PC-9 (cell line): ENCODE data around the gene ETV7. TPM values are rescaled to one million over a fixed set of nuclear protein-coding genes. Genes with fewer than 3 reads are reported as not detected.

Source experiments
- BruUV-seq: library from RNA; stranded (reverse); fragments of 400-500 nt; replicated peaks from 2 replicates; lab custom pipeline; 2021; lab: Mats Ljungman, UMichigan
- CTCF ChIA-PET: fragments of 300-600 bp; sonication (Branson Sonifier 250); formaldehyde crosslinking; loops from one replicate; lab custom pipeline; 2022; ENCODE audit warnings: antibody characterized with exemption; lab: Charles Lee
- POLR2A ChIA-PET: fragments of 300-600 bp; sonication (Branson Sonifier 250); formaldehyde crosslinking; loops from one replicate; lab custom pipeline; 2022; ENCODE audit warnings: antibody characterized with exemption; ENCODE audit not compliant: unreplicated experiment; lab: Charles Lee
- DNase-seq, 2 experiments: peaks; one replicate each; pipeline versions ENCODE4 v3.0.0 to v3.0.0-alpha.2; 2015 to 2022; ENCODE audit warnings: mixed read lengths in 1 of 2
- H2AFZ ChIP-seq: fragments of 200-600 bp; sonication (generic); 2 replicates; pipeline ENCODE4 v1.8.1; 2017; ENCODE audit warnings: antibody characterized with exemption
- H3F3A ChIP-seq: fragments of 200-600 bp; sonication (generic); 2 replicates; pipeline ENCODE4 v1.8.1; 2017; ENCODE audit warnings: antibody characterized with exemption, mild to moderate bottlenecking, low read depth; ENCODE audit not compliant: insufficient read depth
- H3K27ac ChIP-seq: fragments of 200-600 bp; sonication (generic); 2 replicates; pipeline ENCODE4 v1.6.1; 2016; ENCODE audit warnings: mixed run types
- H3K27me3 ChIP-seq: fragments of 200-600 bp; sonication (generic); 2 replicates; pipeline ENCODE4 v1.6.1; 2016; ENCODE audit warnings: low read depth, mixed run types; ENCODE audit not compliant: insufficient read depth
- H3K36me3 ChIP-seq: fragments of 200-600 bp; sonication (generic); 2 replicates; pipeline ENCODE4 v1.6.1; 2016; ENCODE audit warnings: low read depth, mixed run types
- H3K4me1 ChIP-seq: fragments of 200-600 bp; sonication (generic); replicated peaks from 2 replicates; pipeline ENCODE4 v1.6.1; 2016; ENCODE audit warnings: mixed run types; ENCODE audit not compliant: insufficient read depth
- H3K4me2 ChIP-seq: fragments of 200-600 bp; sonication (generic); 2 replicates; pipeline ENCODE4 v1.6.1; 2017; ENCODE audit warnings: mixed run types
- H3K4me3 ChIP-seq: fragments of 200-600 bp; sonication (generic); 2 replicates; pipeline ENCODE4 v1.6.1; 2016; ENCODE audit warnings: mixed run types
- H3K79me2 ChIP-seq: fragments of 200-600 bp; sonication (generic); 2 replicates; pipeline ENCODE4 v1.6.1; 2017; ENCODE audit warnings: low read depth, mixed run types
- H3K9me2 ChIP-seq: fragments of 200-600 bp; sonication (generic); 2 replicates; pipeline ENCODE4 v1.8.1; 2017; ENCODE audit warnings: mild to moderate bottlenecking; ENCODE audit not compliant: insufficient read depth
- H3K9me3 ChIP-seq: fragments of 200-600 bp; sonication (generic); 2 replicates; pipeline ENCODE4 v1.8.1; 2016; ENCODE audit warnings: low read depth; ENCODE audit not compliant: insufficient read depth
- H4K20me1 ChIP-seq: fragments of 200-600 bp; sonication (generic); 2 replicates; pipeline ENCODE4 v1.8.1; 2017; ENCODE audit not compliant: insufficient read depth
- CTCF ChIP-seq: fragments of 200-600 bp; sonication (generic); conservative IDR thresholded peaks from 2 replicates; pipeline ENCODE4 v1.6.1; 2017; ENCODE audit warnings: mixed run types, antibody characterized with exemption, mild to moderate bottlenecking, moderate library complexity
- EZH2 ChIP-seq: fragments of 200-600 bp; sonication (generic); IDR thresholded peaks from 2 replicates; pipeline ENCODE4 v1.8.0; 2017; ENCODE audit warnings: antibody characterized with exemption, low read depth
- intact Hi-C: fragments of 100-400 bp; cut with micrococcal nuclease; formaldehyde crosslinking; loops from one replicate; pipeline ENCODE4 v1.10.0; 2022; ENCODE audit not compliant: unreplicated experiment
- total RNA-seq: library from RNA; stranded (reverse); gene quantifications from 2 replicates; pipeline ENCODE4 v1.2.3, GENCODE V29; 2021

The ETV7 gene
- total RNA-seq, 1 experiment from 2014 or later: 0.57 TPM

- no peaks in the 10 kb centered on the region for H3K9me2 ChIP-seq
- no peaks in the 10 kb centered on the region for H3K27me3 ChIP-seq
- no peak for DNase-seq
- H3K4me2 ChIP-seq: no peak overlapping the region
- H3K4me3 ChIP-seq: no peak overlapping the region
- POLR2A ChIA-PET: no interaction called here
- no peaks in the 10 kb centered on the region for H3K36me3 ChIP-seq
- no peak overlapping the region for H2AFZ ChIP-seq
- H3K4me1 ChIP-seq: peaks cover 25% of the 10 kb centered on the region
- TF ChIP-seq CTCF: no peak
- TF ChIP-seq EZH2: no peak
- no peaks in the 10 kb centered on the region for H4K20me1 ChIP-seq
- intact Hi-C loops: no loop called here
- no peaks in the 10 kb centered on the region for H3K9me3 ChIP-seq
- no peak overlapping the region for H3K27ac ChIP-seq
- BruUV-seq: no TSS peak
- CTCF ChIA-PET: no interaction called here
- peaks cover 25% of the 10 kb centered on the region for H3F3A ChIP-seq
- no peaks in the 10 kb centered on the region for H3K79me2 ChIP-seq
Observed at GRCh38 chr6:36426622-36427021, 39.2 kb upstream of the ETV7 start.

GRCh38 chr6:36423101-36423824 is 35.8 kb upstream of the ETV7 start:
- Histone ChIP-seq H3F3A (peaks cover 29% of the 10 kb centered on the region), H3K9me2 (no peaks in the 10 kb centered on the region), H2AFZ (peak overlapping the region; percentile 100), H3K4me1 (peaks cover 45% of the 10 kb centered on the region), H3K27ac (peak overlapping the region; percentile 81), H3K9me3 (no peaks in the 10 kb centered on the region), H3K27me3 (no peaks in the 10 kb centered on the region), H3K4me2 (peak overlapping the region; percentile 95), H3K4me3 (peak overlapping the region; percentile 75), H3K36me3 (no peaks in the 10 kb centered on the region), H3K79me2 (no peaks in the 10 kb centered on the region), H4K20me1 (no peaks in the 10 kb centered on the region)
- TF ChIP-seq CTCF (peak; percentile 65), EZH2 (no peak)
- intact Hi-C loops: loop anchor here (1.0 to 5.0 kb wide), 6 partner anchors 20 to 334 kb away; partner anchors contain the start of gene CDKN1A
- peak; percentile 94 to 98 for DNase-seq
- POLR2A ChIA-PET: interaction anchor here (0.5 to 0.8 kb wide), 10 partner anchors 12 to 944 kb away, joined by 3 to 6 read pairs (median 4); no protein-coding TSS in a partner anchor
- BruUV-seq: no TSS peak
- CTCF ChIA-PET: interaction anchor here (0.6 to 0.7 kb wide), 2 partner anchors 135 to 336 kb away, joined by 3 read pairs; no protein-coding TSS in a partner anchor

GRCh38 chr6:36422714-36423100 is 35.2 kb upstream of the ETV7 start:
- no peak for DNase-seq
- ChIA-PET CTCF (interaction anchor here (0.6 kb wide), 1 partner anchor 185 kb away, joined by 6 read pairs; no protein-coding TSS in a partner anchor), POLR2A (interaction anchor here (0.5 to 0.8 kb wide), 5 partner anchors 11 to 943 kb away, joined by 3 to 6 read pairs (median 4); no protein-coding TSS in a partner anchor)
- Histone ChIP-seq H3K4me3 (peak overlapping the region; percentile 75; the same call in 1 of the 2 replicates), H3K9me3 (no peaks in the 10 kb centered on the region), H3K4me1 (peaks cover 44% of the 10 kb centered on the region), H3K79me2 (no peaks in the 10 kb centered on the region), H3K4me2 (peak overlapping the region; percentile 95), H3K36me3 (no peaks in the 10 kb centered on the region), H4K20me1 (no peaks in the 10 kb centered on the region), H3F3A (peaks cover 29% of the 10 kb centered on the region), H3K9me2 (no peaks in the 10 kb centered on the region), H3K27ac (peak overlapping the region; percentile 35), H2AFZ (peak overlapping the region; percentile 71; the same call in 1 of the 2 replicates), H3K27me3 (no peaks in the 10 kb centered on the region)
- intact Hi-C loops: loop anchor here (1.0 to 5.0 kb wide), 6 partner anchors 21 to 335 kb away; partner anchors contain the start of gene CDKN1A
- no peak for TF ChIP-seq EZH2
- TF ChIP-seq CTCF: no peak
- no TSS peak for BruUV-seq
